SU-DHL-6 (cell line): ENCODE results near the gene HSPA1B.

Source experiments
- H2AFZ ChIP-seq: fragments of 200-600 bp; sonication (generic); 2 replicates; pipeline ENCODE4 v1.6.1; 2014; ENCODE audit warnings: low read depth, mild to moderate bottlenecking, moderate library complexity, mixed read lengths, antibody characterized with exemption, low read length; ENCODE audit not compliant: severe bottlenecking
- H3F3A ChIP-seq: fragments of 200-600 bp; shearing (Covaris generic); 2 replicates; pipeline ENCODE4 v1.6.0; 2016; ENCODE audit warnings: antibody characterized with exemption, mild to moderate bottlenecking; ENCODE audit not compliant: insufficient read depth
- H3K27ac ChIP-seq: fragments of 200-600 bp; sonication (generic); 2 replicates; pipeline ENCODE4 v1.5.1; 2016; ENCODE audit warnings: low read depth, mild to moderate bottlenecking, low read length, moderate library complexity, mixed read lengths
- H3K27me3 ChIP-seq: fragments of 200-600 bp; sonication (generic), shearing (Covaris generic); 2 replicates; pipeline ENCODE4 v1.6.0; 2014; ENCODE audit warnings: mild to moderate bottlenecking, low read length
- H3K36me3 ChIP-seq: fragments of 200-600 bp; sonication (generic); 2 replicates; pipeline ENCODE4 v1.6.1; 2014; ENCODE audit warnings: mild to moderate bottlenecking, low read length, mixed read lengths
- H3K4me2 ChIP-seq: fragments of 300-600, 200-600 bp; shearing (Covaris generic), sonication (generic); 2 replicates; pipeline ENCODE4 v1.6.0; 2014; ENCODE audit warnings: low read length, low read depth, mild to moderate bottlenecking; ENCODE audit not compliant: poor library complexity, severe bottlenecking
- H3K4me3 ChIP-seq: fragments of 200-600 bp; sonication (generic); 2 replicates; pipeline ENCODE4 v1.5.1; 2014; ENCODE audit warnings: antibody characterized with exemption, low read length, mild to moderate bottlenecking, mixed read lengths; ENCODE audit not compliant: insufficient read depth, poor library complexity, severe bottlenecking
- H3K79me2 ChIP-seq: fragments of 200-600 bp; sonication (generic); 2 replicates; pipeline ENCODE4 v1.6.1; 2014; ENCODE audit warnings: mild to moderate bottlenecking, low read length, moderate library complexity; ENCODE audit not compliant: insufficient read depth
- H3K9ac ChIP-seq: fragments of 200-600 bp; sonication (generic); 2 replicates; pipeline ENCODE4 v1.7.0; 2014; ENCODE audit warnings: mild to moderate bottlenecking, low read length
- H3K9me2 ChIP-seq: fragments of 200-600 bp; sonication (generic); replicated peaks from 2 replicates; pipeline ENCODE4 v1.6.1; 2014; ENCODE audit warnings: low read length; ENCODE audit not compliant: insufficient read depth
- H3K9me3 ChIP-seq: fragments of 200-600 bp; sonication (generic); 2 replicates; pipeline ENCODE4 v1.6.1; 2014; ENCODE audit warnings: low read length, mixed read lengths; ENCODE audit not compliant: insufficient read depth
- H4K20me1 ChIP-seq: fragments of 200-600 bp; sonication (generic); 2 replicates; pipeline ENCODE4 v1.6.1; 2014; ENCODE audit warnings: low read depth, mild to moderate bottlenecking, antibody characterized with exemption, low read length, moderate library complexity, mixed read lengths
- EZH2phosphoT487 ChIP-seq: fragments of 200-600 bp; sonication (generic), shearing (Covaris generic); conservative IDR thresholded peaks from 2 replicates; pipeline ENCODE4 v1.6.1; 2018; ENCODE audit warnings: mild to moderate bottlenecking, antibody characterized with exemption, low read length, moderate library complexity, mixed read lengths
- TF ChIP-seq, protein P1 (sequence below): fragments of 200-600 bp; sonication (generic); IDR thresholded peaks from one replicate; pipeline ENCODE4 v1.5.1; 2017; ENCODE audit warnings: antibody characterized with exemption, mild to moderate bottlenecking, low read length, moderate library complexity; ENCODE audit not compliant: insufficient read depth, poor library complexity, severe bottlenecking

Gene HSPA1B

DNA sequence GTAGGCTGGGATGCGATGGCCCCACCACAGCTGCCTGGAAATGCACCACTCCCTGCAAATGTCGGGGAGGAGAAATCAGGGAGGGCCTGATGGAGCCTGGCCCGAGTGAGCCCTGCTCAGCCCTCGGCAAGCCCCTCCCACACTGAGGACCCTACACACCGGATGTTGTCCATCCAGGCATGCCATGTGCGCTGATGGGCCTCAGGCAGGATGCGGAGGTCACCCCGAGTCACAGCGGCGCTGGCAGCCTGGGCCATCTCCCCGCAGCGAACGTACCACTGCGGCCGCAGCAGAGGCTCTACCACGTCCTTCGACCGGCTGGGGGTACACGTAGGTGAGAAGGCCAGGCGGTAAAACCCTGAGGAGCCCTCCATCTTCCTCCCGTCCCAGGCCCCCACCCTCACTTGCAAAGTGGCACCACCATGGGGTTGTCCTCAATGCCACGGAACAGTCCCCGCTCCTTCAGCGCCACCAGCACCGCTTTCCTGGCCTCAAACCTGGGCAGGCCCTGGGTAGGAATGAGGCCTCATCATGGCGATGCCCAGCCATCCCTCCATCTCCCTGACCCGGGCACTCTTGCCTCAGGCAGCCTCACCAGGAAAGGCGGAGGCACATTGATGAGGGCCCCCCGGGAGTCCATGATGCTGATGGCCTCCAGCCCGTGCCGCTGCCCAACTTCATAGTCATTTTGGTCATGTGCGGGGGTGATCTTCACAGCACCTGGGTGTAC, 45.2 kb upstream of the HSPA1B start:
- Histone ChIP-seq H3K27me3 (no peaks in the 10 kb centered on the region), H3K79me2 (no peaks in the 10 kb centered on the region), H3K27ac (no peak overlapping the region), H3K9me3 (no peaks in the 10 kb centered on the region), H3F3A (no peaks in the 10 kb centered on the region; the same call in 1 of the 2 replicates), H3K4me3 (no peak overlapping the region), H2AFZ (no peak overlapping the region), H4K20me1 (no peaks in the 10 kb centered on the region), H3K36me3 (peaks cover 9% of the 10 kb centered on the region; the same call in 1 of the 2 replicates), H3K4me2 (no peak overlapping the region), H3K9me2 (no peaks in the 10 kb centered on the region), H3K9ac (no peak overlapping the region)
- TF ChIP-seq, protein P1, sequence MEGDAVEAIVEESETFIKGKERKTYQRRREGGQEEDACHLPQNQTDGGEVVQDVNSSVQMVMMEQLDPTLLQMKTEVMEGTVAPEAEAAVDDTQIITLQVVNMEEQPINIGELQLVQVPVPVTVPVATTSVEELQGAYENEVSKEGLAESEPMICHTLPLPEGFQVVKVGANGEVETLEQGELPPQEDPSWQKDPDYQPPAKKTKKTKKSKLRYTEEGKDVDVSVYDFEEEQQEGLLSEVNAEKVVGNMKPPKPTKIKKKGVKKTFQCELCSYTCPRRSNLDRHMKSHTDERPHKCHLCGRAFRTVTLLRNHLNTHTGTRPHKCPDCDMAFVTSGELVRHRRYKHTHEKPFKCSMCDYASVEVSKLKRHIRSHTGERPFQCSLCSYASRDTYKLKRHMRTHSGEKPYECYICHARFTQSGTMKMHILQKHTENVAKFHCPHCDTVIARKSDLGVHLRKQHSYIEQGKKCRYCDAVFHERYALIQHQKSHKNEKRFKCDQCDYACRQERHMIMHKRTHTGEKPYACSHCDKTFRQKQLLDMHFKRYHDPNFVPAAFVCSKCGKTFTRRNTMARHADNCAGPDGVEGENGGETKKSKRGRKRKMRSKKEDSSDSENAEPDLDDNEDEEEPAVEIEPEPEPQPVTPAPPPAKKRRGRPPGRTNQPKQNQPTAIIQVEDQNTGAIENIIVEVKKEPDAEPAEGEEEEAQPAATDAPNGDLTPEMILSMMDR = no peak
- TF ChIP-seq EZH2phosphoT487 = no peak

DNA sequence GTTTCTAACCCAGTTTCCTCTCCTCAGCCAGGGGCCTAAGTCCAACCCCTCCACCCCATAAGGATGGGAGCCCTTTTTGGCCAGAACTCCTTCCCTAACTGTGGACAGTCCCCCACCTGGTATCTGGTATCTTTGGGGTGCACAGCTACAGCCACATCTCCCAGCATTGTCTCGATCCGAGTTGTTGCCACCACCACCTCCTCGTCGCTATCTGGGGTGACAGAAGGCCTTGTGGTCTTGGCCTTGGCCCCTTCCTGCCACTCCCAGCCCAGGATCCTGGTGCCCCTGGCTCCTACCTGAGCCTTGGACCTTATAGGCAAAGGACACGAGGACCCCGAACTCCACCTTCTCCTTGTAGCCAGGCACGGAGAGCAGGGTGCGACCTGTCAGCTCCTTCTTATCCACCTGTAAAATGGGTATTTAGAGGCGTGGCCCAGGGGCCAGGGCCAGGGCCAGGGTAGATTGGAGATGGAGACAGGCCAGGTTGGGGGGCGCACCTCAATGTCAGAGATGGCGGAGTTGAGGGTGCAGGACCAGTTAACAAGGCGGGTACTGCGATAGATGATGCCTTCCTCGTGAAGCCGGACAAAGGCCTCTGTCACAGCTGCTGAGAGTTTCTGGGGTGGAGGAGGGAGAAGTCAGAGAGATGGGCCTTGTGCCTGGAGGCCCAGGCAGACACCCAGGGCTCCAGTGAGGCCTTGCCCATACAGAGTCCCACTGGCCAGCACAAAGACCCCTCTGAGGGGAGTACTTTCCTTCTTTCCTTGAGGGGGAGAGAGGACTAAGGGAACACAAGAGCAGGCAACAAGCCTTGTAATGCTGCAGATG, 43.2 kb upstream of the HSPA1B start:
- no peak overlapping the region for H2AFZ ChIP-seq
- no peaks in the 10 kb centered on the region for H3K9me3 ChIP-seq
- H3K9me2 ChIP-seq = no peaks in the 10 kb centered on the region
- H3K27me3 ChIP-seq = no peaks in the 10 kb centered on the region
- H3K4me2 ChIP-seq = no peak overlapping the region
- H3F3A ChIP-seq = peaks cover 6% of the 10 kb centered on the region; the same call in 1 of the 2 replicates
- H3K4me3 ChIP-seq = no peak overlapping the region
- TF ChIP-seq EZH2phosphoT487 = no peak
- TF ChIP-seq, protein P1 = no peak
- no peak overlapping the region for H3K27ac ChIP-seq
- no peak overlapping the region for H3K9ac ChIP-seq
- no peaks in the 10 kb centered on the region; the same call in 1 of the 2 replicates for H3K79me2 ChIP-seq
- peaks cover 4% of the 10 kb centered on the region; the same call in 1 of the 2 replicates for H4K20me1 ChIP-seq
- peaks cover 17% of the 10 kb centered on the region; the same call in 1 of the 2 replicates for H3K36me3 ChIP-seq

DNA sequence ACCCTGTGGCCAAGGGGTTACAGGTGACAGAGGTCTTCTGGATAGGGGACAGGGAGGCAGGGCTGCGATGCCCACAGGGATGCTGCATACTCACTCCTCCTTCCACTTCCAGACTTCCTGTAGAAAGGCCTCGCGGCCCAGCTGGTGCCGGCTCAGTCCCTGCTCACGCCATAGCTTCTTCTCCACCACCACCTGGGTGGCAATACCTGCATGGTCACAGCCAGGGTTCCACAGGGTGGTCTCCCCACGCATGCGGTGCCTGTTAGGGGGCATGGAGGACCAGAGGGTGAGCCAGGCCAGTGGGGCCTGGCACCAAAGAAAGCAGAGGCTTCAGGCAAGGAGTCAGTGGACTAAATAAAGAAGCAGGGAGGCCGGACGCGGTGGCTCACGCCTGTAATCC, 42.1 kb upstream of the HSPA1B start:
- H3K4me3 ChIP-seq = no peak overlapping the region
- H3K79me2 ChIP-seq = no peaks in the 10 kb centered on the region; the same call in 1 of the 2 replicates
- H2AFZ ChIP-seq = no peak overlapping the region
- H4K20me1 ChIP-seq = peaks cover 4% of the 10 kb centered on the region; the same call in 1 of the 2 replicates
- no peaks in the 10 kb centered on the region for H3K9me2 ChIP-seq
- peaks cover 20% of the 10 kb centered on the region for H3K36me3 ChIP-seq
- no peak overlapping the region for H3K4me2 ChIP-seq
- TF ChIP-seq, protein P1 = no peak
- TF ChIP-seq EZH2phosphoT487 = no peak
- no peak overlapping the region for H3K27ac ChIP-seq
- no peaks in the 10 kb centered on the region for H3K27me3 ChIP-seq
- H3K9ac ChIP-seq = no peak overlapping the region
- no peaks in the 10 kb centered on the region for H3K9me3 ChIP-seq
- H3F3A ChIP-seq = peaks cover 10% of the 10 kb centered on the region; the same call in 1 of the 2 replicates
